ENCODE results near the gene C21orf58.
"Not testable (repeated sequence)": the region's sequence is repeated elsewhere in the genome, so short reads cannot be mapped to it uniquely, and the experiment has no call there.

Gene C21orf58

DNA sequence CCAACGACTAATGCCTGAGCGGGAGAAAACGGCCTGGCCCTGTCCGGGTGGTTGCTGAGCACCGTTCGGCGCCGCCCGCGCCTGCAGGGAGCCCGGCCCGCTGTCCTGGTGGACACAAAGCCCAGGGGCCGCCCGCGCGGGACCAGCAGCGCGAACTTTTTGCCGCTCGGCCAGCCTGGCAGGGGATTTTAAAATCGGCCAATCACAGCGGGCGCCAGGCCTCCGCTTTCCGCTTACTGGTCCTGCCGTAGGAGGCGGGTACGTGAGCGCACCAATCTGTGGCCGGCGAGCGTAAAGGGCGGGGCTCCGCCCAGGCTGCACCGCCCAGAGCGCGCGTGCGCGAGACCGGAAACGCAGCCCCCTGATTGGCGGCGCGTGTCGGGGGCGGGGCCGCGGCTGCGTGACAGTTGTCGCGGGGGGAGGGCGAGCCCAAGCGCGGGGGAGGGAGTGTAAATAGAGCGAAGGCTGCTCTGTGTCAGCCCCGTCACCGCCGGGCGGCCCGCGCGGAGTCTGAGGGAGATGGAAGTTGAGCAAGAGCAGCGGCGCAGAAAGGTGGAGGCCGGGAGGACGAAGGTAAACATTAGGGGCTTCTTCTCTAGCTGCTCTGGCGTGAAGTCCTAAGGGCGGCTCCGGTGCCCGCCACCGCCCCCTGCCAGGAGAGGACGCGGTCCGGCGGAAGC is at the start of gene C21orf58, which contains the start of gene PCNT:
Gene C21orf58 (minus strand): TSS at position 161 of the 680 bp plus-strand sequence. CDS start 1,132 bp downstream, outside the sequence.
Gene PCNT (plus strand): TSS at position 447 of the 680 bp plus-strand sequence. CDS start 73 bp downstream, at position 520.
- peak; percentile 93 to 98 for DNase-seq (ENCODE audit: low read depth in 2 of 2)

DNA sequence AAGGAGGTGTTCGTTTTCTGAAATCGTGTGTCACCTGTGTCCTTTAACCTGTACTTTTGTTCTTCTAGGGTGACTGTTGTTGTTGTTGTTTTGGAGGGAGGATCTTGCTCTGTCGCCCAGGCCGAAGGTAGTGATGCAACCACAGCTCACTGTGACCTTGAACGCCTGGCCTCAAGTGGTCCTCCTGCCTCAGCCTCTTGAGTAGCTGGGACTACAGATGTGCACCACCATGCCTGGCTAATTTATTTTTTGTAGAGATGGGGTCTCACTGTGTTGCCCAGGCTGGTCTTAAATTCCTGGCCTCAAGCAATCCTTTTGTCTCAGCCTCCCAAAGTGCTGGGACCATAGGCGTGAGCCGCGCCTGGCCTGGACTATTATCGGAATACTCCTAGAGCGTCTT is 49.3 kb upstream of the C21orf58 start:
- DNase-seq (ENCODE audit: low read depth in 2 of 2), result not testable (repeated sequence)

DNA sequence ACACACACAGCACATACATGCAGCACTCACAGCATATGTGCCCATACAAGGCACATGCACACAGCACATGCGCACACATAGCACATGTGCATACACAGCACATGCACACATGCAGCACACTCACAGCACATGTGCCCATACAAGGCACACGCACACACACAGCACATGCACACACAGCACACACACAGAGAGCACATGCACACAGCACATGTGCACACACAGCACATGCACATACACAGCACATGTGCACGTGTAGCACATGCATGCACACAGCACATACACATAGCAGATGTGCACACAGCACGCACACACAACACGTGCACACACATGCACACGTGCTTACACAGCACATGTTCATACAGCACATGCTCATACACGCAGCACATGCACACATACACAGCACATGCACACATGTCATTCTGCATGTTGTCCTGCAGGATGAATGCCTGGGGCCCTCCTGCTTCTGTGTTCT is 48.4 kb upstream of the C21orf58 start:
- no peak for DNase-seq (ENCODE audit: low read depth in 2 of 2)

DNA sequence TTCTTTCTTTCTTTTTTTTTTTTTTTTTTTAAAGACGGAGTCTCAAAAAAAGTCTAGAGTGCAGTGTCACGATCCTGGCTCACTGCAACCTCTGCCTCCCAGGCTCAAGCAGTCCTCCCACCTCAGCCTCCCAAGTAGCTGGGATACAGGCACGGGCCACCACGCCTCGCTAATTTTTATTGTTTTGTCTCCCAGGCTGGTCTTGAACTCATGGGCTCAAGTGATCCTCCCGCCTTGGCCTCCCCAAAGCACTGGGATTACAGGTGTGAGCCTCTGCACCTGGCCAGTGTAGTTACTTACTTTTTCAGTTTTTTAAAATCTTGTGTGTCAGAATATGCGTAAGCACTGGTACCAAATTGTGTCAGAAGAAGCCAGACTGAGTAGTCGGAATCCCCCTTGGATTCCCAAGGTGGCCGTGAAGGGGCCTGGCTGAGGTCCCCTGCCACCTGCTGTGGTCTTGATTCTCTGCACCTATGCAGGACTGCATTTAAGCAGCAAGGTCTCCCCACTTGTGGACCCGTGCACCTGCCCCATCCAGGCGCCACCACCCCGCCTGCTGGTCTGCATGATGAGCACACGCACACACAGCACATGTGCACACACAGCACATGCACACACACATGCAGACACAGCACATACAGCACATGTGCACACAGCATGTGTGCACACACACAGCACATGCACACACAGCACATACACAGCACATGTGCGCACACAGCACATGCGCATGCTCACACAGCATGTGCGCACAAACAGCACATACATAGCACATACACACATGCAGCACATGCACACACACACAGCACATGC is 47.7 kb upstream of the C21orf58 start:
- no peak for DNase-seq (ENCODE audit: low read depth in 2 of 2)

DNA sequence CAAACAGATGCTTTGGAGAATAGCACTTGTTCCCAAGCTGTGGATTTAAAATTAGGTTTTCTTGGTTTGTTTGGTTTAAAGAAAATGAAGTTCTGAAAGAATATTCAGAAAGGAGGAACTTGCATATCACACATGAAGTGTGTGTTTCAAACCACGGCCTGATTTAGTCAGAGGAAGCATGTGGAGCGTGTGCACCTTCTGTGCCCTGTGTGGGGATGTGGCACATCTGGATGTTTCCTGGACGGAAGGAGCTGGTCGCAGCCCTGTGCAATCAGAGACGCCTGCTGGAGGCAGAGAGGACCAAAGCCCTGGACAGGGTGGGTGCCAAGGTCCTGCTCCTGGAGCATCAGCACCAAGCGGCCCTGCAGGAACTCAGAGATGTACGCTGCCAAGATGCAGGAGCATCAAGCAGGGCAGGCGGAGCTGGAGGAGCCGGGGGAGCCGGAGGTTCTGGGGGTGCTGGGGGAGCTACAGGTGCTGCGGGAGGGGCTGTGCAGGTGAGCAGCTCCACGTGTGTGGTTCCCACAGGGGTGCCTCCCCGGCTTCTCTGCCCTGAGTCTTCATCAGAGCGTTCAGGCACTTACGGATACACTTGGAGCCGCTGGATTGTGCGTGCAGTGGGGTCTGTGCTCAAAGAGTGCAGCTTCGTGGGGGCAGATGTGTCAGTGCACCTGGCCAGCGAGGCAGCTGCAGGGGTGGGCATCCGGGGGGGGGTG is 46.0 kb upstream of the C21orf58 start:
- DNase-seq (ENCODE audit: low read depth in 2 of 2), result no peak

DNA sequence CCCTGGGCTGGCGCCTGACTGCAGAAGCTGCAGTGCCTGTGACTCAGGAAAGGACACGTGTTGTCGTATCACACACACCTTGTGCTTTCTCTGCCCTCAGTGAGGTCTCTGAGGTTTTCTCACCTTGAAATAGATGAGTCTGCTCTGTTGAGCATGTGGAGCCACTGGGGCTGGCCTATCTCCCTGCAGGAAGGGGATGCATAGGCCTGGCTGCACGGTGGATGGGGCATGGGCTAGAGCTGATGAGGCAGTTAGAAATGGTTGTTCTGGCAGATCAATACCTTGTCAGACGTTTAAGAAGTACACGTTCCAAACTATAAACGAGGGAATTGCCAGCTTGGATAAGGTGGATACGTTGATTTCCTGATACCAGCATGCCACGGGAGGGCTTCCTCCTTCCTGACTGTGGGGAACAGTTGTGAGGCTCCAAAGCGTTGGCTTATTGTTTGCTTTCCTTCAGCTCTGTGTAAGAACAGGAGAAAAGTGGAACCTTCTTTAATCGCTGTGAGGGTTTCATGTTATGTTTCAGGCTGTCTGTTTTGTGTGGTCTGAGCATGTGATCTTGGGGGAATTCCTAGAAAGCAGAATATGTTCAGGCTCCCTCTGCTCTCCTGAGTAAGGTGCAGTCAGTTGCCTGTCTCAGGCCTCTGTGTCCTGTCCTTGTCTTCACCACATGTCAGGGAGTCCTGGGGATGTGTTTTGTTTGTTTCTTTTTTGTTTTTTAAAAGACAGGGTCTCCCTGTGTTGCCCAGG is 45.0 kb upstream of the C21orf58 start:
- DNase-seq (ENCODE audit: low read depth in 2 of 2), result peak; percentile 21 to 29

DNA sequence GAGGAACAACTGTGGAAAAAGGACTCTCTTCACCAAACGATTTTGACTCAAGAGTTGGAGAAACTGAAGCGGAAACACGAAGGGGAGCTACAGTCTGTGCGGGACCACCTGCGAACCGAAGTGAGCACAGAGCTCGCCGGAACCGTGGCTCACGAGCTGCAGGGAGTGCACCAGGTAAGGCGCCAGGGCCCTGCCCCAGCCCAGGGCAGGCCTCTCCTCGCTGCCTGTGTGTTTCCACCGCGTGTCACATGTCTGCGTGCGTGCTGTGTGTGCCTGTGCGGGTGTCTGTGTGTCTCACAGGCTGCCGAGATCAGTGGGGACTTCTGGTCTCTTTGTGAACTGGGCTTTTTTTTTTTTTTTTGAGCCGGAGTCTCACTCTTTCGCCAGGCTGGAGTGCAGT is 43.3 kb upstream of the C21orf58 start:
- DNase-seq (ENCODE audit: low read depth in 2 of 2), result no peak

DNA sequence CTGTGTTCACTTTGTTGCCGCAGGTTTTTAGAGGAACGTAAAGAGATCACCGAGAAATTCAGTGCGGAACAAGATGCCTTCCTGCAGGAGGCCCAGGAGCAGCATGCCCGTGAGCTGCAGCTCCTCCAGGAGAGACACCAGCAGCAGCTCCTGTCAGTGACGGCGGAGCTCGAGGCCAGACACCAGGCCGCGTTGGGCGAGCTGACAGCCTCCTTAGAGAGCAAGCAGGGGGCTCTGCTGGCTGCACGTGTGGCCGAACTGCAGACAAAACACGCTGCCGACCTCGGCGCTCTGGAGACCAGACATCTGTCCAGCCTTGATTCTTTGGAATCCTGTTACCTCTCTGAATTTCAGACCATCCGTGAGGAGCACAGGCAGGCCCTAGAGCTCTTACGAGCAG is 42.9 kb upstream of the C21orf58 start:
- no peak for DNase-seq (ENCODE audit: low read depth in 2 of 2)

DNA sequence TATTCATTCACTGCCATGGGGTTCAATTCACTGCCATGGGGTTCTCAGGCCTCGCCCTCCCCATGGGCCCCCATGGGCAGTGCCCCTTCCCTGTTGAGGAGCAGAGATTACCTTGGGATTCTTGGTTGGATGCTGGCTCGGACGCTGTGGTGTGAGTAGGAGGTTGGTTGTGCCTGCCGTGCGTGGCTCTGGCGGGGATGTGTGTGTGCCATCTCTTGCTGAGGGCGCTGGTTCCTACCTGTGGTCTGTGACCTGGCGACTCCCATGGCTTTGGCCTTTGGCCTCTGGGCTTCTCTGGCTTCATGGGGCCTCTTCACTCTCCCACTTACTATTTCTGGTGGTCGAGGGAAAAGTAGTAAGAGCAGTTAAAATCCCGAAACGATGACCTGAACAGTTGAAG is 42.4 kb upstream of the C21orf58 start:
- no peak for DNase-seq (ENCODE audit: low read depth in 2 of 2)

DNA sequence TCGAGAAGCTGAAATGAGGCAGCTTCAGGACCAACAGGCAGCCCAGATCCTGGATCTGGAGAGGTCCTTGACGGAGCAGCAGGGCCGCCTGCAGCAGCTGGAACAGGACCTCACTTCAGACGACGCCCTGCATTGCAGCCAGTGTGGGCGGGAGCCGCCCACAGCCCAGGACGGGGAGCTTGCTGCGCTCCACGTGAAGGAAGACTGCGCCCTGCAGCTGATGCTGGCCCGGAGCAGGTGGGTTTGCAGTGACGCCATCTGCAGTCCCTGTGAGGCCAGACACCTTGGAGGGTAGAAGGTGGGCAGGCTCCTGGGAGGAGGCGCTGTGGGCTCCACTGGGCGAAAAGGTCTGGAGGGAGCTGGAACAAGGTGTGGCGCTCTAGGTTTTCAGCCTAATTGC is 40.0 kb upstream of the C21orf58 start:
- no peak for DNase-seq (ENCODE audit: low read depth in 2 of 2)

DNA sequence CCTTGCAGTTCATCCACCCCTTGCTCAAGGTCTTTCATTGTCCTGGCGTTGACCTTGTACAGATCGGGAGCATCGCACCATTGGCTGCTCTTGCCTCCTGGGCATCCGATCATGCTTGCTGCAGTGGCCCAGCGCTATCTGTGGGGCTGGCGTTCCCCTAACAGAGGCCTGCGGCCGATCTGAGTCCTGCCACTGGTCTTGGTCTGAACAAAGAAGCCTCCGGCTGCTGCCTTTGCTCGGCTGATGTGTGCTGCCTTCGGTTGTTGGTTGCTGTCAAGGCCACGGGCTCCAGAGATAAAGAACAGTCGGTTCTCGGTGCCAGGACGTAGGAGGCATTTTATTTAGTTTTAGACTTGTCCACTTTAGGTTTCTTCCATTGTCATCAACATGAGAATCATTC is 39.3 kb upstream of the C21orf58 start:
- DNase-seq (ENCODE audit: low read depth in 2 of 2), result no peak

DNA sequence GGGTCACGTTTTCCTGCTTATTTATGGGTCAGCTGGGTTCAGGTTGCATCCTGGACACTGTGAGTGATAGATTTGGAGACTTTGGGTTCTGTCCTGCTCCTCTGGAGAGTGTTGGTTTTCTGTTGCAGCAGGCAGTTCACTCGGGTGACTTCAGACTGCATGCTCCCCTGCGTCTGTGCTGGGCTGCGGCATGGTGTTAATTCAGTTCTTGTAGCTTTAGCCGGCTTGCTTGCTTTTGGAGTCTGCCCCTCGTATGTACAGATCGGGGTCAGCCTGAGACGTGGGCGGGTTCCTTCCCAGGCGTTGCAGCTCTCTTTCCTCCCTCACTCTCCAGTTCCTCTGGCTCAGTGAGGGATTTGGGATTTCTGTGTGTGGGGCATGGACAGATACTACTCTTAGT is 38.3 kb upstream of the C21orf58 start:
- DNase-seq (ENCODE audit: low read depth in 2 of 2), result no peak

DNA sequence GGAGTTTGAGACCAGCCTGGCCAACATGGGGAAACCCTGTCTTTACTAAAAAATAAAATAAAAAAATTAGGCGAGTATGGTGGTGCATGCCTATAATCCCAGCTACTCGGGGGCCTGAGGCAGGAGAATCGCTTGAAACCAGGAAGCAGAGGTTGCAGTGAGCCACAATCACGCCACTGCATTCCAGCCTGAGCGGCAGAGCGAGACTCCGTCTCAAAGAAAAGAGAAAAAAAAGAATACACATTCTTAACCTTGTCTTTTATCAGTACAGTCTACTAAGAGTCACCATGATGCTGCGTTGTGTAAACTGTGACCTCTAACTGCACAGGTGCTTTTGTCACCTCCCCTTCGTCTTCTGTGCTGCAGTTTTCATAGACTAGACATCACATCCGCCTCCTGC is 37.5 kb upstream of the C21orf58 start:
- no peak for DNase-seq (ENCODE audit: low read depth in 2 of 2)

DNA sequence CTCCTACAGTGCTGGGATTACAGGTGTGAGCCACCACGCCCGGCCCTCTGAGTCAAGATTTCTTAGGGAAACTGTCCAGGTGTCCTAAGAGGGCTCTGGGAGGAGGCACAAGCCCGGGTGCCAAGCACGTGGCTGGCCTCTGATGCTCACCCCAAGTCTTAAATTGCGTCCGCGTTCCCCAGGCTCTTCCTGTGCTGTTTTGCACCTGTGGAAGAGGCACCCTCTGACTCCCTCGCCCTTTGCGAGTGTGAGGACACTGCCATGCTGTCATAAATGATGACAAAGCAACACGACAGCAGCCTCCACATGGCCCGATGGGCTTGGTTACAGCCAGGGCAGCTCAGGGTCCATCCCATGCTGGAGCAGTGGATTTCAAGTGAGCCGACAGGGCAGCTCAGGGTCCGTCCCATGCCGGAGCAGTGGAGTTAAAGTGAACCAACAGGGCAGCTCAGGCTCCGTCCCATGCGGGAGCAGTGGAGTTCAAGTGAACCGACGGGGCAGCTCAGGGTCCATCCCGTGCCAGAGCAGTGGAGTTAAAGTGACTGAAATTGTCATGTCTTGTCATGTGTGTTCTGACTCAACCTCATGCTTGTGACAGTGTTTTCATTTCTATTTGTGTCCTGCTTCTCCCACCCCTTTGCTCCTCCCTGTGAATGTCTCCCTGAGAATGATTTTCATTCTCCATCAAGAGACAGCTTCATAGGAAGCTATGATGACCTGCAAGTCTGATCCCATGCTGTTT is 34.2 kb upstream of the C21orf58 start:
- no peak for DNase-seq (ENCODE audit: low read depth in 2 of 2)

DNA sequence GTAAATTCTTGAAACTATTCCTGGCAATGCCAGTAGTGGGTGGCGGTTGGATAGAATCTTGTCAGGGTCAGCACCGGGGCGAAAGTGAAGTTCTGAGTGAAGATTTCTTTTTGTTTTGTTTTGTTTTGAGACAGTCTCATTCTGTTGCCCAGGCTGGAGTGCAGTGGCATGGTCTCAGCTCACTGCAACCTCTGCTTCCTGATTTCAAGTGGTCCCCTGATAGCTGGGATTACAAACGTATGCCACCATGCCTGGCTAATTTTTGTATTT is 33.6 kb upstream of the C21orf58 start:
- no peak for DNase-seq (ENCODE audit: low read depth in 2 of 2)

DNA sequence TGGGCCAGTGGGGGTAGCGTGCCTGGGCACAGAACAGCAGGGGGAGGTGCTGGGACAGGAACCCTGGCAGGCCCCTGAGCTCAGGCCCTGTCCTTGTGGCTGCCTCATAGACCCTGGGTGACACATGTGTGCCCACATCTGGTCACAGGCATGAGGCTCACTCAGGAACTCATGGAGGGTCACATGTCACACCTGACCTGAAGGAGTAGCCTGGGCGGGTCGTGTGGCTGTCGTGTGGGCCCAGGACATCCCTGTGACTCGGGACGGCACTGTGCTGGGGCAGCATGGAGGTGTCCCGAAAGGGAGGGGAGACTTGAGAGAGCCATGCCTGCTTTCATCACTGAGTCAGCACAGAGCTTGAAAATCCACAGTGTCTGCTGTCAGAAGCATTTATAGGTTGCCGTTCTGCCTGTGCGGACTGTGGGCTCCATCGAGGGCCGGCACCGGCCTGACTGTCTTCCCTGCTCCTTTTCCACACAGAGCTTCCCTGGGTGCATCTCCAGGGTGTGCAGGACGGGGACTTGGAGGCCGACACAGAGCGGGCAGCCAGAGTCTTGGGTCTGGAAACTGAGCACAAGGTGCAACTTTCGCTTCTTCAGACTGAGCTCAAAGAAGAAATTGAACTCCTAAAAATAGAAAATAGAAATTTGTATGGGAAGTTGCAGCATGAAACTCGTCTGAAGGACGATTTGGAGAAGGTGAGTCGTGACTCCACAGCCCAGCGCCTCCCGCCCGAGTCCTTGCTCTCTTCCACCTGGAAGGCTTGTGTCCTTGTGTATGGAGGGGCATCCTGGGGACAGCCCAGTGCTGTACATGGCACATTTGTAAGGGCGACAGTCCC is 33.0 kb upstream of the C21orf58 start:
- DNase-seq (ENCODE audit: low read depth in 2 of 2), result no peak

DNA sequence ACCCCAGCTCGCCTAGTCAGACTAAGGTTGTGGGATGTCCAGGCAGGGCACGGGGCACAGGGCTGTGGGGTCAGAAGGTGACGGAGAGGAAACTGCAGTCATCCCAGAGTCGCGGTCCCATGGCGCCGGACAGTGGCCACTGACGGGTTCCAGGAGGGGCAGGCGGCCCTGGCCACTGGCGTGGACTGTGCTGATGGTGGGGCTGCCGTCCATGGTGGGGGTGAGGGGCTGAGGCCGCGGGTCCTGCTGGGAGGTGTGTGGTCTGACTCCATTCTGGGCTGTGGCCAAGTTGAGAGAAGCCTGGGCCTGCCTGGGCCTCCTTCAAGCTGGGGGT is 32.3 kb upstream of the C21orf58 start:
- DNase-seq (ENCODE audit: low read depth in 2 of 2), result no peak

DNA sequence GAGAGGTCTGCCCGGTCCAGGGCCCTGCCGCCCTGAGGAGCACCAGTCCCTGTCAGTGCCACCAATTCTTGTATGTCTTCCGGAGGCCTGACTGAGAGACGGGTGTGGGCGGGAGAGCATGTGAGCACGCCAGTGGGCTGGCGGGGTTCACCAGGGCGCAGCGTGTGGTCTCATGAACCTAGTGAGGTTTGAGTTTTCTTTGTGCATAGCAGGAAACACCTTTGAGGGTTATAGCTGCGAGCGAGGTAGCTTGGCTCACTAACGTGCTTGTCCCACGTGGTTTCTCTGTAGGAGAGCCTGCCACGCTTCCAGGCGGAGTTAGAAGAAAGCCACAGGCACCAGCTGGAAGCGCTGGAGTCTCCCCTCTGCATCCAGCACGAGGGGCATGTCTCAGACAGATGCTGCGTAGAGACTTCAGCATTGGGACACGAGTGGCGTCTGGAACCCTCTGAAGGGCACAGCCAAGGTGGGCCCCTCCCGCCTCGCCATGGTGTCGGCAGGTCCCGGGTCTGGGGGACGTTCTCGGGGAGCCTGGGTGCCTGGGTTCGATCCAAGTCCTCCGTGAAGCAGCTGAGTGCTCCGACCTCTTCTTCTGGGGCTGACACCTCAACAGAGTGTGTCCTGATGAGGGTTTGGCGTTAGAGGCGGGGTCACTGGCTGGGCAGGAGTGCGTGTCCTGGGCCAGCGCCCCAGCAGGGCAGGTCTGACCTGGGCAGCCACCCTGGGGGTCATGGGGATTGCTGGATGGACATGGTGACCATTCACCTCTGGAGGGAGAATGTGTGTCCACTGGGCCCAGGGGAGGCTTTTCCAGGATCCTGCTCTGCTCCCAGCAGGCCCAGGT is 31.7 kb upstream of the C21orf58 start:
- peak; percentile 20 to 23 for DNase-seq (ENCODE audit: low read depth in 2 of 2)

DNA sequence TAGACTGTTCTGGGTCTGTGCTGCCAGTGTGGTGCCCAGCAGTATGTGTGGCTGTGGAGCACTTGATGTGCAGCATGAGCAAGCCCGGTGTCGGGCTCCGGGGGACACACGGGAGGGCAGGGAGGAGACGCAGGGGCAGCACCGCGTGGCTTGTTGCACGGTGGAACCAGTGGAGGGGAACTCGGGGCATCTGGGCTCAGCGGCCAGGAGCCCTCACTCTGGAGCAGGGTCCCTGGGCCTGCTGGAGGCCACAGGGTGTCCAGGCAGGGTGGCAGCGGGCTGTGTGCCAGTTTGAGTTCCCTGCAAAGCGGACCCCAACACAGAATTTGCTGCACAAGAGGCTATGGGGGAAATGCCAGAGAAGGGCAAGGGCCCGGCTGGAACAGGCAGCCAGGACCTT is 30.8 kb upstream of the C21orf58 start:
- no peak for DNase-seq (ENCODE audit: low read depth in 2 of 2)

DNA sequence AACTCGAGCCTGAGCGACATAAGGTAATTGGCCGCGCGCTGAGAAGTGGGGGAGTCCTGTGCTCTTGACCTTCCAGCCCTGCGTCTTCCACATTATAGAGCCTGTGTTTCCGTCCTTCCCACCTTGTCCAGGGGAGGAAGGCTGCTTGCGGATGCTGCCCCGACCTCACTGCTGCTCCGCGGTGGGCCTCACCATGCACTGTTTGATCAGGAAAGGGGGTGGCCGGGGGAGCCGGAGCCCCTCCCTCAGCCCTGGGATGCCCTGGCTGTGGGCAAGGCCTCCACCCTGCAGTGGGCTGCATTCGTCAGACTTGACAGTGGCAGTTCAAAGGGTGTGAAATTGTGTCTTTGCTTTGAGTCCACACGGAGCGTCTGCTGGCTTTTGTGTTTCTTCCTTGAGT is 30.4 kb upstream of the C21orf58 start:
- DNase-seq (ENCODE audit: low read depth in 2 of 2), result no peak

Data from stimulated activated CD8-positive, alpha-beta memory T cell treated with anti-CD3 and anti-CD28 coated beads, Interleukin-7, amount 100 ng/mL, for 4 hours (primary cell).